ENCODE results near the gene POU3F2.

DNA sequence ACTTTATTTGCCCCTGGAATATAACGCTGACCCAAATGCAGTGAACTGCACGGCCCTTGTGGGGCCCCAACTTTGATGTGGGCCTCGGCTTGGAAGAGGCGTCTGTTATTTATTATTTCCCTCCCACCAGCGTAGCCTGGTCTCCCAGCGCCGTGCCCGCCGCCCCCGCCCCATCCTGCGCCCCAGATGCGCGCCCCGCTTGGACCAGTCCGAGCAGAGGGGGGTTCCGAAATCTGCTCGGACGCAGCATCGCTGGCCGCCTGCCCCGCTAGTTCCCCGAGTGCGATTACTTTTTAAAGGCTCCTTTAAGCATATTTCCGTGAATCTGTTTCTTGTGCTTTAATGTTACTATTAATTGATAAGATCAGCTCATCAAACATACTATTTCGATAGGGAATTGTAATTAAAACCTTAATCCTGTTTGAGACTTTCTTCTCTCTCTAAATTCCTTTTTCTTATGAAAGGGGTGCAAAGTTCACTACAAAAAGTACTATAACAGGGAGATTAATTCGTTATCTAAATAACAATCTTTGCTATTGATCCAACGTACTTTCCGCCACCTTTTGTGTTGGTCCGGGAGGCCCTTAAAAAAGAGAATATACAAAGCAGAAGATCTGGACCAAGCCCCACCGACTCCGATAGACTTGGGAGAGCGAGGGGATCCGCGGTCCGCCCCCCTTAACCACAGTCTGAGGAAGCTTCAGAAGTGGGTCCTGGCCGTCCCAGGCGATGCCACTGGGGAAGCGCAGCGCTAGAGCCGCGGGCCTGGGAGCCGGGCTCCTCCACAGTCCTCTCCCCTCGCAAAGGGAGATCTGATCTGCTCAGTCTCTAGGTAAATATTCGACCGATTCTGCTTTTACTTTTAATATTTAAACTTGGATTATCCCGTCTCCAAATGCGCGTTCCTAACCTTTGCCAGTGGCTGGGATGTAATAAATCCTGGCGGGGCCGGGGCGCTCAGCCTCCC lies 10.2 kb downstream of the POU3F2 start:
- TF ChIP-seq, protein P1, sequence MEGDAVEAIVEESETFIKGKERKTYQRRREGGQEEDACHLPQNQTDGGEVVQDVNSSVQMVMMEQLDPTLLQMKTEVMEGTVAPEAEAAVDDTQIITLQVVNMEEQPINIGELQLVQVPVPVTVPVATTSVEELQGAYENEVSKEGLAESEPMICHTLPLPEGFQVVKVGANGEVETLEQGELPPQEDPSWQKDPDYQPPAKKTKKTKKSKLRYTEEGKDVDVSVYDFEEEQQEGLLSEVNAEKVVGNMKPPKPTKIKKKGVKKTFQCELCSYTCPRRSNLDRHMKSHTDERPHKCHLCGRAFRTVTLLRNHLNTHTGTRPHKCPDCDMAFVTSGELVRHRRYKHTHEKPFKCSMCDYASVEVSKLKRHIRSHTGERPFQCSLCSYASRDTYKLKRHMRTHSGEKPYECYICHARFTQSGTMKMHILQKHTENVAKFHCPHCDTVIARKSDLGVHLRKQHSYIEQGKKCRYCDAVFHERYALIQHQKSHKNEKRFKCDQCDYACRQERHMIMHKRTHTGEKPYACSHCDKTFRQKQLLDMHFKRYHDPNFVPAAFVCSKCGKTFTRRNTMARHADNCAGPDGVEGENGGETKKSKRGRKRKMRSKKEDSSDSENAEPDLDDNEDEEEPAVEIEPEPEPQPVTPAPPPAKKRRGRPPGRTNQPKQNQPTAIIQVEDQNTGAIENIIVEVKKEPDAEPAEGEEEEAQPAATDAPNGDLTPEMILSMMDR (IDR thresholded peaks at IDR 0.05 in 2 of 3, conservative IDR thresholded peaks at IDR 0.05 in 1 of 3; ENCODE audit: insufficient read depth in 2 of 3, low read depth in 1 of 3, low read length in 3 of 3) = no peak
- TF ChIP-seq, protein P2, sequence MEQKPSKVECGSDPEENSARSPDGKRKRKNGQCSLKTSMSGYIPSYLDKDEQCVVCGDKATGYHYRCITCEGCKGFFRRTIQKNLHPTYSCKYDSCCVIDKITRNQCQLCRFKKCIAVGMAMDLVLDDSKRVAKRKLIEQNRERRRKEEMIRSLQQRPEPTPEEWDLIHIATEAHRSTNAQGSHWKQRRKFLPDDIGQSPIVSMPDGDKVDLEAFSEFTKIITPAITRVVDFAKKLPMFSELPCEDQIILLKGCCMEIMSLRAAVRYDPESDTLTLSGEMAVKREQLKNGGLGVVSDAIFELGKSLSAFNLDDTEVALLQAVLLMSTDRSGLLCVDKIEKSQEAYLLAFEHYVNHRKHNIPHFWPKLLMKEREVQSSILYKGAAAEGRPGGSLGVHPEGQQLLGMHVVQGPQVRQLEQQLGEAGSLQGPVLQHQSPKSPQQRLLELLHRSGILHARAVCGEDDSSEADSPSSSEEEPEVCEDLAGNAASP (IDR thresholded peaks at IDR 0.05) = no peak
- TF ChIP-seq YY1 (IDR thresholded peaks at IDR 0.05; ENCODE audit: borderline replicate concordance in 1 of 3, control insufficient read depth in 1 of 3, extremely low read depth in 1 of 3, insufficient read depth in 3 of 3, insufficient read length in 1 of 3, insufficient replicate concordance in 2 of 3, low read depth in 1 of 3, low read length in 2 of 3) = no peak
